ENCODE results near the gene CCSER1.
"Not testable (repeated sequence)": the region's sequence is repeated elsewhere in the genome, so short reads cannot be mapped to it uniquely, and the experiment has no call there.

Gene CCSER1

GRCh38 chr4:90403781-90404180 lies 276.6 kb downstream of the CCSER1 start:
- Mint-ChIP-seq H3K4me3 (no peak overlapping the region), H3K27ac (no peak overlapping the region), H3K4me1 (no peaks in the 10 kb centered on the region), H3K9me3 (no peaks in the 10 kb centered on the region), H3K27me3 (no peaks in the 10 kb centered on the region), H3K36me3 (no peaks in the 10 kb centered on the region)

- not testable (repeated sequence) for H3K4me1 Mint-ChIP-seq, H3K27me3 Mint-ChIP-seq, H3K36me3 Mint-ChIP-seq, H3K27ac Mint-ChIP-seq, H3K4me3 Mint-ChIP-seq, H3K9me3 Mint-ChIP-seq
Measured at GRCh38 chr4:90407897-90408296, 280.7 kb downstream of the CCSER1 start.

DNA sequence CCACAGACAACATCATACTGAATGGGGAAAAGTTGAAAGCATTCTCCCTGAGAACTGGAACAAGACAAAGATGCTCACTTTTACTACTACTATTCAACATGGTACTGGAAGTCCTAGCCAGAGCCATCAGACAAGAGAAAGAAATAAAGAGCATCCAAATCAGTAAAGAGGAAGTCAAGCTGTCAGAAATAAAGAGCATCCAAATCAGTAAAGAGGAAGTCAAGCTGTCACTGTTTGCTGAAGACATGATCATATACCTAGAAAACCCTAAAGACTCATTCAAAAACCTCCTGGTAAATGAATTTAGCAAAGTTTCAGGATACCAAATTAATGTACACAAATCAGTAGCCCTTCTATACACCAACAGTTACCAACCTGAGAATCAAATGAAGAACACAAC lies 285.6 kb downstream of the CCSER1 start:
- H3K27ac Mint-ChIP-seq, H3K27me3 Mint-ChIP-seq, H3K9me3 Mint-ChIP-seq, H3K4me3 Mint-ChIP-seq, H3K4me1 Mint-ChIP-seq, H3K36me3 Mint-ChIP-seq: not testable (repeated sequence)

DNA sequence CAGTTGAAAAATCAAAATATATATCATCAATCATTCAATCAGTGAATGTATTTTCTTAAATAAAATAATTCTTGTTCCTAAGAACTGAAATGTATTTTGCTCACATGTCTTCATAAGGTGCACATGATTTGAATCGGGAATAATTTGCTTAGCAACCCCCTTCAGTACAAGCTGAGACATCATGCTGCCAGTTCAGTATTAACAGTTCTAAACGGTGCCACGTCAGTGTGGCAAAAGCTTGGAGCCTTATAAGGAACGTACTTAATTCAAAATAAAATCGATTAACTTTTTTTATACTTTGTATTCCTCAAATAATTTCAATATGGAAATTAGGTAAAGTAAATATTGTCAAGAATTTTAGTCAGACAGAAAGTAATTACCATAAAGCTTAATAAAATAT lies 287.9 kb downstream of the CCSER1 start:
- H3K4me3 Mint-ChIP-seq, result no peak overlapping the region
- H3K9me3 Mint-ChIP-seq, result no peaks in the 10 kb centered on the region
- H3K36me3 Mint-ChIP-seq, result no peaks in the 10 kb centered on the region
- no peaks in the 10 kb centered on the region for H3K4me1 Mint-ChIP-seq
- H3K27ac Mint-ChIP-seq, result no peak overlapping the region
- no peaks in the 10 kb centered on the region for H3K27me3 Mint-ChIP-seq

GRCh38 chr4:90419124-90419711 lies 292.0 kb downstream of the CCSER1 start:
- Mint-ChIP-seq H3K4me1 (no peaks in the 10 kb centered on the region), H3K27ac (no peak overlapping the region), H3K9me3 (no peaks in the 10 kb centered on the region), H3K27me3 (no peaks in the 10 kb centered on the region), H3K36me3 (no peaks in the 10 kb centered on the region), H3K4me3 (no peak overlapping the region)

DNA sequence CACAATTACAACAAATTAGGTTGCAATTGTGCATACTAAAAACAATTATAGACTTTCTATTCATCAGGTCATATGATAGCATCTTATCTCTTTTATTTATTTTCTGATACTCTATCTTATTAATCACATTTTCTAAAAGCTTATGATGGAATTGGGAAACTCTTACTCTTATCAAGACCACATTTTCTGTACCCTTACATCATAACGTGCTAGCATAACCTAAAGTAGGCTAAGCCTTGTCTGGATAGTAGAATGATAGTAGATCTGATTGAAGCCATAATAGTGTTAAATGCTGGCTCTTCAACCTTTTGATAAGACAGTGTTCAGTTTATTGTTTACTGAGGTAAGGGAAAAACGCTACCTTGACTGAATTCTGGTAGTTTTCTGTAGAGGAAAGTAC lies 294.0 kb downstream of the CCSER1 start:
- Mint-ChIP-seq H3K27me3 (no peaks in the 10 kb centered on the region), H3K4me1 (no peaks in the 10 kb centered on the region), H3K27ac (no peak overlapping the region), H3K36me3 (no peaks in the 10 kb centered on the region), H3K4me3 (no peak overlapping the region), H3K9me3 (no peaks in the 10 kb centered on the region)

DNA sequence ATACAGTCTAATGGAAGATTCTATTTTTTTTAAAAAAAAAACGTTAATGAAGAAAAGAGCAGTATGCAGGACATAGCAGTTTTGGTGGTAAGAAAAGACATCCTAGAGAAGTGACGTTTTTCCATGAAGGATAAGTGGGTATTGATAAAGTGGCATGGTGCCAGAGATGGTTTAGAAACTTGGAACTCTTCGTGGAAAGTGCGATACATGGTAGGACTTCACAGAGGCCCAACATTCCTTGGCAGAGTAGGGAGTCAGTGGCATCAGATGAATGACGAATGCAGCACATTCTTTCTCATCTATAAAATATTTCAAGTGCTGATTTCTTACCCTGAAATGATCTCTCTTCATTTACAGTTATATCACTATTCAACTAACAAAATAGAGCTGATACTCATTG lies 298.7 kb downstream of the CCSER1 start:
- H3K9me3 Mint-ChIP-seq, result no peaks in the 10 kb centered on the region
- no peaks in the 10 kb centered on the region for H3K36me3 Mint-ChIP-seq
- H3K27me3 Mint-ChIP-seq, result no peaks in the 10 kb centered on the region
- no peak overlapping the region for H3K27ac Mint-ChIP-seq
- H3K4me3 Mint-ChIP-seq, result no peak overlapping the region
- no peaks in the 10 kb centered on the region for H3K4me1 Mint-ChIP-seq

- H3K36me3 Mint-ChIP-seq, result no peaks in the 10 kb centered on the region
- H3K9me3 Mint-ChIP-seq, result no peaks in the 10 kb centered on the region
- no peak overlapping the region for H3K4me3 Mint-ChIP-seq
- H3K27ac Mint-ChIP-seq, result no peak overlapping the region
- no peaks in the 10 kb centered on the region for H3K27me3 Mint-ChIP-seq
- no peaks in the 10 kb centered on the region for H3K4me1 Mint-ChIP-seq
Measured at GRCh38 chr4:90438522-90438921, 311.3 kb downstream of the CCSER1 start.

DNA sequence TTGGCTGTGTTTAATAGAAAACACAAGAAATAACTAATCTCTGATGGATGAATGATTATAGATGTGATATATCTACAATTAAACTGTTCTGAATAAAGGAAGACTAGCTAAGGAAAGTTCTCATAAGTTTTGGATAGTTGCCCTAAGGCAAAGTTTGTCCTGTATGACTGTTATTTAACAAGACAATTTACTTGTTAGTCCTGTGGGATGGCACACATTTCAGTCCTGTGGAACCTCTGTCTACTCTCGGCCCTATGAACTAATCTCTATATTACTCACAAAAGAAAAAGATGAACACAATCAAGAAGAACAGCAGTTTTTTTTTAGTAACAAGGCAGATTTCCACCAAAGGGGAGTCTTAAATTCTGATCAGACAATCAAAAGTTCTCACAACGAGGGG lies 314.6 kb downstream of the CCSER1 start:
- Mint-ChIP-seq H3K4me1 (no peaks in the 10 kb centered on the region), H3K36me3 (no peaks in the 10 kb centered on the region), H3K27ac (no peak overlapping the region), H3K9me3 (no peaks in the 10 kb centered on the region), H3K4me3 (no peak overlapping the region), H3K27me3 (no peaks in the 10 kb centered on the region)

DNA sequence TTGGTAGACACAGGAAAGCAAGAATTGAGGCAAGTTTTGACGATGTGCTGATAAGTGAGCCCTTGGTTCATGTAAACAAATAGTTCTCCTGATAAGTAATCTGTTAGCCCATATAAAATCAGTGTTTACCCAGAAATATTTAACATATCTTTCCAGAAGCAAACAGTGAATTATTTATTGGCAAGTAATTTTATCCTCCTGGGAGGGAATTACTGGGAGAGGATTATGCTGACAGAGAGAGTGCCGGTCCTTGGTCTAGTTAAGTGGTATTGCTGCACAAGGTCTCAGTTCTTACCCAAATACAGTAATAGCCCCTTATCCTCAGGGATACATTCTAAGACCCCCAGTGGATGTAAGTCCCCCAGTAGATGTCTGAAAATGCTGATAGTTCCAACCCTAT lies 315.4 kb downstream of the CCSER1 start:
- H3K4me1 Mint-ChIP-seq, result no peaks in the 10 kb centered on the region
- no peak overlapping the region for H3K4me3 Mint-ChIP-seq
- H3K9me3 Mint-ChIP-seq, result no peaks in the 10 kb centered on the region
- H3K27ac Mint-ChIP-seq, result no peak overlapping the region
- no peaks in the 10 kb centered on the region for H3K27me3 Mint-ChIP-seq
- H3K36me3 Mint-ChIP-seq, result no peaks in the 10 kb centered on the region

DNA sequence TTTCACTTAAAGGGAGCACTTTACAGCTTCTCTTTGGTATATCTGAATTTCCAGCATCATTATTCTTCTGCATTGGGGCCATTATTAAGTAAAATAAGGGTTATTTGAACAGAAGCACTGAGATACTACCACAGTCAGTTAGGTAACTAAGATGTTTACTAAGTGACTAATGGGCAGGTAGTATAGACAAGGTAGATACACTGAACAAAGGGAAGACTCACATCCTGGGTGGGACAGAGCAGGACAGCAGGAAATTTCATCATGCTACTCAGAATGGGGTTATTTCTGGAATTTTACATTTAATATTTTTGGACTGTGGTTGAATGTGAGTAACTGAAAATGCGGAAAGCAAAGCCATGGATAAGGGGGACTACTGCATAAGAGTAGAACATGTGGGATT lies 316.0 kb downstream of the CCSER1 start:
- H3K4me1 Mint-ChIP-seq, result no peaks in the 10 kb centered on the region
- no peaks in the 10 kb centered on the region for H3K27me3 Mint-ChIP-seq

GRCh38 chr4:90444904-90445303 lies 317.7 kb downstream of the CCSER1 start:
- Mint-ChIP-seq H3K9me3 (no peaks in the 10 kb centered on the region), H3K36me3 (no peaks in the 10 kb centered on the region), H3K27me3 (no peaks in the 10 kb centered on the region), H3K4me1 (no peaks in the 10 kb centered on the region), H3K27ac (no peak overlapping the region), H3K4me3 (no peak overlapping the region)

More for the DNA sequence above, 316.0 kb downstream of the CCSER1 start:
- H3K27ac Mint-ChIP-seq, result no peak overlapping the region
- H3K36me3 Mint-ChIP-seq, result no peaks in the 10 kb centered on the region
- H3K4me3 Mint-ChIP-seq, result no peak overlapping the region
- no peaks in the 10 kb centered on the region for H3K9me3 Mint-ChIP-seq

DNA sequence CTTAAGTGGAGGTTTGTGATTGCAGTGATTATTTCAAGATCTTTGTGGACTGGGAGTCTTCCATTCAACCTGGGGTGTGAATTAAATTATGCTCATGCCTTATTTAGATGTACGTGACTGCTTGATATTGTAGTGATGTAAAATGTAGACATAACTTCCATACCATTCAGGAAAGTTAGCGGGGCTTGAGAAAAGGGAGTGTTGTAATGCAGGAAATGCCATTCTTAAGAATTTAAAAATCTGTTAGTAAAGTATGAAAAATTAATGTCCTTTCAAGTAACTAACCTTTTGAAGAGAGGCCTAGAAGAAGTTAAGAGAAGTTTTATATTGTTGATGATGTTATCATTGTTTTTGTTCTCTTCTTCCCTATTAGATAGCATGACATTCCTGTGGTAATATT lies 318.2 kb downstream of the CCSER1 start:
- Mint-ChIP-seq H3K36me3 (no peaks in the 10 kb centered on the region), H3K4me3 (no peak overlapping the region), H3K9me3 (no peaks in the 10 kb centered on the region), H3K4me1 (no peaks in the 10 kb centered on the region), H3K27me3 (no peaks in the 10 kb centered on the region), H3K27ac (no peak overlapping the region)

GRCh38 chr4:90449626-90450025 lies 322.4 kb downstream of the CCSER1 start:
- no peaks in the 10 kb centered on the region for H3K4me1 Mint-ChIP-seq
- no peaks in the 10 kb centered on the region for H3K9me3 Mint-ChIP-seq
- H3K4me3 Mint-ChIP-seq, result no peak overlapping the region
- no peak overlapping the region for H3K27ac Mint-ChIP-seq
- no peaks in the 10 kb centered on the region for H3K36me3 Mint-ChIP-seq
- H3K27me3 Mint-ChIP-seq, result no peaks in the 10 kb centered on the region

GRCh38 chr4:90456891-90457290 lies 329.7 kb downstream of the CCSER1 start:
- Mint-ChIP-seq H3K9me3 (peaks cover 15% of the 10 kb centered on the region), H3K36me3 (no peaks in the 10 kb centered on the region), H3K27me3 (no peaks in the 10 kb centered on the region), H3K4me3 (no peak overlapping the region), H3K27ac (no peak overlapping the region), H3K4me1 (no peaks in the 10 kb centered on the region)

DNA sequence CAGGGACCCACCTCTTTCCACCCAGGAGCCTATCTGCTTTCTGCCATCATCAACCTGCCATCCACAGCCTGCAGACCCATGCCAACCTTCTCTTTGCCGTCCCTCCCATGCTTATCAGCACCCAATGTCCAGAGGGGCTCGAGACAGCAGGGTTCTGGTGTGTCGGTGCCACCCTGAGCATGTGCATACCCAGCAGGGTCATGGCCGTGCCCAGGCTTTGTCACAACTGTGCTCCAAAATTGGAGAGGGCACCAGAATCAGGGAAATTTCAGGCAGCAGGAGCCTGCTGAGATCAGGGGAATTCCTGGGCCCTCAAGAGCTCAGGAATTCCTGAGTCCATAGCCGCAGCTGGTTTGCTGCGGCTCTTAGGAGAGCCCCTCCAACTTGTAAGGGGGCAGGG lies 330.6 kb downstream of the CCSER1 start:
- H3K4me3 Mint-ChIP-seq, result no peak overlapping the region
- H3K27me3 Mint-ChIP-seq, result no peaks in the 10 kb centered on the region
- no peaks in the 10 kb centered on the region for H3K4me1 Mint-ChIP-seq
- peaks cover 15% of the 10 kb centered on the region for H3K9me3 Mint-ChIP-seq
- no peak overlapping the region for H3K27ac Mint-ChIP-seq
- H3K36me3 Mint-ChIP-seq, result no peaks in the 10 kb centered on the region

DNA sequence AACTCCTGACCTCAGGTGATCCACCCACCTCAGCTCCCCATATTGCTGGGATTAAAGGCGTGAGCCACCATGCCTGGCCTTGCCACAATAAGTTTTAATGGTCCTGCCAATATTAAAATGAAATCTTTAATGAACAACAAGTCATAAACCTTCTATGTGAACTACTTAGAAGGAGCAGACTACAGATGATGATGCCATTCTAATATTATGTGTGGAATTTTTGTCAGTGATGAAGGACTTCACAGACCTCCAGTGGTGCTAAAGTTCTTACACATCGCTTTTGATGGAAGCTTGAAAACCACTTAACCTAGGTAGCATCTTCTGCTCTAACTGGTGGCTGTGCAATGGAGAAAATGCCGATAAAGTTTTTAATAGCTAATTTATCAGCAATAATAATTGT lies 331.4 kb downstream of the CCSER1 start:
- peaks cover 15% of the 10 kb centered on the region for H3K9me3 Mint-ChIP-seq

More for the DNA sequence above, 331.4 kb downstream of the CCSER1 start:
- H3K36me3 Mint-ChIP-seq, result no peaks in the 10 kb centered on the region
- no peaks in the 10 kb centered on the region for H3K27me3 Mint-ChIP-seq
- no peak overlapping the region for H3K27ac Mint-ChIP-seq
- H3K4me3 Mint-ChIP-seq, result no peak overlapping the region
- no peaks in the 10 kb centered on the region for H3K4me1 Mint-ChIP-seq

Measured in activated naive CD4-positive, alpha-beta T cell treated with anti-CD3 and anti-CD28 coated beads, Interleukin-2, amount 50 U/mL, for 24 hours (primary cell).